HCT116 (cell line): ENCODE data around the gene GPR146. TPM values are rescaled to one million over a fixed set of nuclear protein-coding genes. Genes with fewer than 3 reads are reported as not detected.

Source experiments
- ATAC-seq: fragments of 200-7000 bp; cut with Tn5 transposase; 2 replicates; pipeline ENCODE4 v1.9.1; 2020; ENCODE audit warnings: mild to moderate bottlenecking, moderate library complexity
- BruUV-seq: library from RNA; stranded (reverse); fragments of 400-500 nt; replicated peaks from 2 replicates; lab custom pipeline; 2021; lab: Mats Ljungman, UMichigan
- CTCF ChIA-PET: fragments of 300-600 bp; sonication (Branson Sonifier 250); formaldehyde crosslinking; loops from one replicate; lab custom pipeline; 2021; ENCODE audit warnings: antibody characterized with exemption; lab: Charles Lee
- POLR2A ChIA-PET: fragments of 300-600, 350-600 bp; sonication (Branson Sonifier 250); formaldehyde crosslinking; loops from one replicate; lab custom pipeline; 2021; ENCODE audit warnings: antibody characterized with exemption; lab: Charles Lee
- RAD21 ChIA-PET, 2 experiments: fragments of 300-600 bp; sonication (Branson Sonifier 250); formaldehyde crosslinking; loops; one replicate each; lab custom pipeline; 2023; ENCODE audit warnings: low total read pairs in 2 of 2; ENCODE audit not compliant: uncharacterized antibody in 2 of 2, unreplicated experiment in 2 of 2, low non-redundant PET in 1 of 2; lab: Charles Lee
- DNase-seq: peaks from one replicate; pipeline ENCODE4 v3.0.0-alpha.2; 2010; ENCODE audit warnings: low read depth, low spot score
- H2AFZ ChIP-seq: fragments of 200-600 bp; shearing (Covaris generic), sonication (generic); 2 replicates; pipeline ENCODE4 v1.6.1; 2017; ENCODE audit warnings: low read depth, mixed run types, mixed read lengths, antibody characterized with exemption, low read length; ENCODE audit not compliant: poor library complexity, severe bottlenecking
- H3K27ac ChIP-seq: 2 replicates; pipeline ENCODE4 v1.5.1; 2012; ENCODE audit warnings: low read depth, low read length
- H3K27me3 ChIP-seq: fragments of 200-600 bp; sonication (generic); 2 replicates; pipeline ENCODE4 v1.6.1; 2016; ENCODE audit warnings: mixed run types, low read length, mixed read lengths; ENCODE audit not compliant: insufficient read depth
- H3K36me3 ChIP-seq, 2 experiments: fragments of 200-500 bp in 1 of 2; fragments of 200-600 bp in 1 of 2; sonication (Bioruptor generic) in 1 of 2; sonication (generic) in 1 of 2; 2 replicates each; pipeline versions ENCODE4 v1.5.1 to v1.6.1; 2014 to 2016; ENCODE audit warnings: low read length in 2 of 2, inconsistent platforms in 1 of 2, mixed read lengths in 1 of 2, mixed run types in 1 of 2; ENCODE audit not compliant: insufficient read depth in 2 of 2, control insufficient read depth in 1 of 2
- H3K4me1 ChIP-seq, 2 experiments: fragments of 200-600 bp in 1 of 2; sonication (generic) in 1 of 2; 2 replicates each; pipeline versions ENCODE4 v1.5.1 to v1.6.1; 2012 to 2017; ENCODE audit warnings: low read length in 2 of 2, inconsistent platforms in 1 of 2, mild to moderate bottlenecking in 1 of 2, mixed read lengths in 1 of 2, mixed run types in 1 of 2, moderate library complexity in 1 of 2; ENCODE audit not compliant: insufficient read depth in 2 of 2, control insufficient read depth in 1 of 2
- H3K4me2 ChIP-seq: fragments of 200-600 bp; sonication (generic); 2 replicates; pipeline ENCODE4 v1.6.1; 2017; ENCODE audit warnings: mixed run types, low read length, mixed read lengths
- H3K4me3 ChIP-seq, 2 experiments: fragments of 200-600 bp in 1 of 2; sonication (generic) in 1 of 2; replicated peaks in 1 of 2; 2 replicates each; pipeline ENCODE4 v1.5.1; 2011 to 2016; ENCODE audit warnings: low read length in 2 of 2, control low read depth in 1 of 2, low read depth in 1 of 2, mild to moderate bottlenecking in 1 of 2, mixed read lengths in 1 of 2, mixed run types in 1 of 2
- H3K79me2 ChIP-seq: fragments of 200-600 bp; sonication (generic); 2 replicates; pipeline ENCODE4 v1.6.1; 2017; ENCODE audit warnings: mild to moderate bottlenecking, mixed run types, low read length, moderate library complexity, mixed read lengths; ENCODE audit not compliant: insufficient read depth
- H3K9ac ChIP-seq: fragments of 200-600 bp; sonication (generic); 2 replicates; pipeline ENCODE4 v1.6.1; 2016; ENCODE audit warnings: low read length, mixed read lengths
- H3K9me2 ChIP-seq: fragments of 200-600 bp; sonication (generic), shearing (Covaris generic); 2 replicates; pipeline ENCODE4 v1.6.1; 2017; ENCODE audit warnings: mixed run types, mild to moderate bottlenecking, moderate library complexity; ENCODE audit not compliant: insufficient read depth
- H3K9me3 ChIP-seq, 2 experiments: fragments of 200-500 bp in 1 of 2; fragments of 200-600 bp in 1 of 2; sonication (Bioruptor generic) in 1 of 2; sonication (generic) in 1 of 2; 2 replicates each; pipeline ENCODE4 v1.6.1; 2014 to 2017; ENCODE audit warnings: low read length in 2 of 2, mixed read lengths in 2 of 2, inconsistent platforms in 1 of 2, low read depth in 1 of 2, mild to moderate bottlenecking in 1 of 2, mixed run types in 1 of 2, moderate library complexity in 1 of 2; ENCODE audit not compliant: control insufficient read depth in 1 of 2, insufficient read depth in 1 of 2
- H4K20me1 ChIP-seq: fragments of 200-600 bp; sonication (generic), shearing (Covaris generic); 2 replicates; pipeline ENCODE4 v1.6.1; 2017; ENCODE audit warnings: mixed run types, mild to moderate bottlenecking, moderate library complexity; ENCODE audit not compliant: insufficient read depth
- CBX3 ChIP-seq: IDR thresholded peaks from 2 replicates; pipeline ENCODE4 v1.6.1; 2012; ENCODE audit warnings: low read depth
- EGR1 ChIP-seq: IDR thresholded peaks from 2 replicates; pipeline ENCODE4 v1.6.1; 2012; ENCODE audit warnings: low read depth
- ELF1 ChIP-seq: IDR thresholded peaks from 2 replicates; pipeline ENCODE4 v1.6.1; 2012; ENCODE audit warnings: low read depth, borderline replicate concordance
- EZH2phosphoT487 ChIP-seq: fragments of 200-600 bp; IDR thresholded peaks from 2 replicates; pipeline ENCODE4 v1.6.1; 2018; ENCODE audit warnings: antibody characterized with exemption, borderline replicate concordance
- POLR2AphosphoS5 ChIP-seq: IDR thresholded peaks from 2 replicates; pipeline ENCODE4 v1.6.1; 2011; ENCODE audit warnings: mild to moderate bottlenecking, low read depth, low read length, moderate library complexity
- SIN3A ChIP-seq: IDR thresholded peaks from 2 replicates; pipeline ENCODE4 v1.6.1; 2012; ENCODE audit warnings: low read depth
- intact Hi-C: fragments of 100-400 bp; cut with micrococcal nuclease; formaldehyde crosslinking; loops from 2 replicates; pipeline ENCODE4 v1.10.0; 2022
- total RNA-seq: library from RNA; stranded (reverse); gene quantifications from one replicate; pipeline ENCODE4 v1.2.1, GENCODE V29; 2021; ENCODE audit not compliant: unreplicated experiment
- TF ChIP-seq, protein P1 (sequence below): IDR thresholded peaks from 2 replicates; pipeline ENCODE4 v1.6.1; 2011; ENCODE audit warnings: mild to moderate bottlenecking, low read length, moderate library complexity; ENCODE audit not compliant: insufficient replicate concordance; ENCODE audit errors: extremely low read depth
- TF ChIP-seq, protein P2 (sequence below), 3 experiments: fragments of 200-600 bp in 1 of 3; sonication (generic) in 1 of 3; IDR thresholded peaks in 2 of 3; conservative IDR thresholded peaks in 1 of 3; 2 replicates each; pipeline ENCODE4 v1.5.1; 2012 to 2017; ENCODE audit warnings: low read depth in 2 of 3, low read length in 2 of 3, antibody characterized with exemption in 1 of 3, borderline replicate concordance in 1 of 3, control low read depth in 1 of 3, mild to moderate bottlenecking in 1 of 3, mixed read lengths in 1 of 3, mixed run types in 1 of 3, moderate library complexity in 1 of 3; ENCODE audit not compliant: insufficient read depth in 1 of 3

The GPR146 gene
- total RNA-seq, 1 experiment from 2014 or later, result 2.4 TPM

DNA sequence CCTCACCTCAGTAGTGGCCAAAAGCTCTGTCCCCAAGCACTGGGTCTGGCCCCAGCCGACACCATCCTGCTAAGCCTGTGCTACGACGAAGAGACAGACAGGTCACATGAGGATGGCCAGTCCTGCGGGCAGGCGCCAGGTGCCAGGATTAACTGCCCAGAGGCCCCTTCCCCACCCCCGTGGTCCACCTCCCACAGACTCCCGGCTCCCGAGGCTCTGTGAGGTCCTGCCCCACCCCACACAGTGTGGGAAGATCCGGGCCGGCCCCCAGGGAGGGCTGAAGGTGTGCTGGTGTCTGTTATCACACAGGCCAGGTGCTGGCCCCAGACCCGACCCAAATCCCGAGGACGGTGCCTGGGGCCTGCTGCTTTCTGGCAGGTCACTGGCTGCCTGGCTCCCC is 34.1 kb upstream of the GPR146 start:
- Histone ChIP-seq H3K9me3 (no peaks in the 10 kb centered on the region), H2AFZ (no peak overlapping the region), H3K9ac (no peak overlapping the region), H3K4me2 (no peak overlapping the region), H3K79me2 (0 out of 2 replicates have a peak, but pooled peaks cover 5% of the 10 kb centered on the region), H3K27ac (no peak overlapping the region), H4K20me1 (no peaks in the 10 kb centered on the region), H3K27me3 (no peaks in the 10 kb centered on the region), H3K4me1 (no peaks in the 10 kb centered on the region), H3K4me3 (no peak overlapping the region), H3K9me2 (no peaks in the 10 kb centered on the region), H3K36me3 (no peaks in the 10 kb centered on the region)
- ChIA-PET CTCF (no interaction called here), RAD21 (no interaction called here), POLR2A (no interaction called here)
- intact Hi-C loops, result no loop called here
- TF ChIP-seq CBX3 (no peak), POLR2AphosphoS5 (no peak), EGR1 (no peak), SIN3A (no peak)
- TF ChIP-seq, protein P1, sequence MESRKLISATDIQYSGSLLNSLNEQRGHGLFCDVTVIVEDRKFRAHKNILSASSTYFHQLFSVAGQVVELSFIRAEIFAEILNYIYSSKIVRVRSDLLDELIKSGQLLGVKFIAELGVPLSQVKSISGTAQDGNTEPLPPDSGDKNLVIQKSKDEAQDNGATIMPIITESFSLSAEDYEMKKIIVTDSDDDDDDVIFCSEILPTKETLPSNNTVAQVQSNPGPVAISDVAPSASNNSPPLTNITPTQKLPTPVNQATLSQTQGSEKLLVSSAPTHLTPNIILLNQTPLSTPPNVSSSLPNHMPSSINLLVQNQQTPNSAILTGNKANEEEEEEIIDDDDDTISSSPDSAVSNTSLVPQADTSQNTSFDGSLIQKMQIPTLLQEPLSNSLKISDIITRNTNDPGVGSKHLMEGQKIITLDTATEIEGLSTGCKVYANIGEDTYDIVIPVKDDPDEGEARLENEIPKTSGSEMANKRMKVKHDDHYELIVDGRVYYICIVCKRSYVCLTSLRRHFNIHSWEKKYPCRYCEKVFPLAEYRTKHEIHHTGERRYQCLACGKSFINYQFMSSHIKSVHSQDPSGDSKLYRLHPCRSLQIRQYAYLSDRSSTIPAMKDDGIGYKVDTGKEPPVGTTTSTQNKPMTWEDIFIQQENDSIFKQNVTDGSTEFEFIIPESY, result no peak
- DNase-seq (no peak), ATAC-seq (no peak)
- no TSS peak for BruUV-seq

DNA sequence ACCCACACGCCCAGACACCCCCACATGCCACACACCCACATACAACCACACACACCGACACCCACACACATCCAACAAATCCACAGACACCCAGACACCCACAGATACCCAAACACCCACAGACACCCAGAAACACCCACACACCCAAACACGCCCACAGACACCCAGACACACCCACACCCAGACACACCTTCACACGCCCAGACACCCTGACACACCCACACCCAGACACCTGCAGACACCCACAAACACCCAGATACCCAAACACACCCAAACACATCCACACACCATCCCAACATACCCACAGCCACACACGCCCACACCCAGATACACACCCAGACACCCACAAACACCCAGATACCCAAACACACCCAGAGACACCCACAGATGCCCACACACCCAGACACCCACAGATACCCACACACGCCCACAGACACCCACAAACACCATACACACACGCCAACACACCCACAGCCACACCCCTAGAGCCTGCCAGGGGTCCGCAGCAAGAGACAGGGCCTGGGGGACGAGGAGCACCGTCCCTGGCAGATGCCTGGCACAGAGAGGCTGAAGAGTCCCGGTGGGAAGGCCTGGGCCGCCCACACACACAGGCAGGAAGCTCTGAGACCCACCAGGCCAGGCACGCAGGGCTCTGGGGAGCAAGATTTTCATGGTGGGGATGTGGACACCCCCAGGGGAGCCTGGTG is 32.9 kb upstream of the GPR146 start:
- Histone ChIP-seq H3K36me3 (no peaks in the 10 kb centered on the region), H4K20me1 (no peaks in the 10 kb centered on the region), H3K27ac (no peak overlapping the region), H3K79me2 (0 out of 2 replicates have a peak, but pooled peaks cover 5% of the 10 kb centered on the region), H3K27me3 (no peaks in the 10 kb centered on the region), H2AFZ (no peak overlapping the region), H3K9me3 (no peaks in the 10 kb centered on the region), H3K4me3 (no peak overlapping the region), H3K9ac (no peak overlapping the region), H3K4me1 (no peaks in the 10 kb centered on the region), H3K4me2 (no peak overlapping the region), H3K9me2 (no peaks in the 10 kb centered on the region)
- intact Hi-C loops, result no loop called here
- no peak for DNase-seq
- ChIA-PET POLR2A (no interaction called here), CTCF (no interaction called here), RAD21 (no interaction called here)
- no TSS peak for BruUV-seq
- ATAC-seq, result no peak
- TF ChIP-seq, protein P1, result no peak
- TF ChIP-seq, protein P2, sequence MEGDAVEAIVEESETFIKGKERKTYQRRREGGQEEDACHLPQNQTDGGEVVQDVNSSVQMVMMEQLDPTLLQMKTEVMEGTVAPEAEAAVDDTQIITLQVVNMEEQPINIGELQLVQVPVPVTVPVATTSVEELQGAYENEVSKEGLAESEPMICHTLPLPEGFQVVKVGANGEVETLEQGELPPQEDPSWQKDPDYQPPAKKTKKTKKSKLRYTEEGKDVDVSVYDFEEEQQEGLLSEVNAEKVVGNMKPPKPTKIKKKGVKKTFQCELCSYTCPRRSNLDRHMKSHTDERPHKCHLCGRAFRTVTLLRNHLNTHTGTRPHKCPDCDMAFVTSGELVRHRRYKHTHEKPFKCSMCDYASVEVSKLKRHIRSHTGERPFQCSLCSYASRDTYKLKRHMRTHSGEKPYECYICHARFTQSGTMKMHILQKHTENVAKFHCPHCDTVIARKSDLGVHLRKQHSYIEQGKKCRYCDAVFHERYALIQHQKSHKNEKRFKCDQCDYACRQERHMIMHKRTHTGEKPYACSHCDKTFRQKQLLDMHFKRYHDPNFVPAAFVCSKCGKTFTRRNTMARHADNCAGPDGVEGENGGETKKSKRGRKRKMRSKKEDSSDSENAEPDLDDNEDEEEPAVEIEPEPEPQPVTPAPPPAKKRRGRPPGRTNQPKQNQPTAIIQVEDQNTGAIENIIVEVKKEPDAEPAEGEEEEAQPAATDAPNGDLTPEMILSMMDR (IDR thresholded peaks at IDR 0.05 in 2 of 3, conservative IDR thresholded peaks at IDR 0.05 in 1 of 3; ENCODE audit: borderline replicate concordance in 1 of 3, insufficient read depth in 1 of 3, low read depth in 2 of 3, low read length in 2 of 3), result no peak
- TF ChIP-seq ELF1, result no peak
- no peak for TF ChIP-seq EZH2phosphoT487
